T-helper 2 cell (primary cell): ENCODE measurements around the gene TARDBP.
A peak's percentile ranks its signal among the peaks of the same experiment; 100 is the strongest.
"Not testable (repeated sequence)": the region's sequence is repeated elsewhere in the genome, so short reads cannot be mapped to it uniquely, and the experiment has no call there.

Experiments
- DNase-seq, 5 experiments: peaks; one replicate each; pipeline versions ENCODE4 v3.0.0 to v3.0.0-alpha.2; 2012 to 2022

TARDBP gene

DNA sequence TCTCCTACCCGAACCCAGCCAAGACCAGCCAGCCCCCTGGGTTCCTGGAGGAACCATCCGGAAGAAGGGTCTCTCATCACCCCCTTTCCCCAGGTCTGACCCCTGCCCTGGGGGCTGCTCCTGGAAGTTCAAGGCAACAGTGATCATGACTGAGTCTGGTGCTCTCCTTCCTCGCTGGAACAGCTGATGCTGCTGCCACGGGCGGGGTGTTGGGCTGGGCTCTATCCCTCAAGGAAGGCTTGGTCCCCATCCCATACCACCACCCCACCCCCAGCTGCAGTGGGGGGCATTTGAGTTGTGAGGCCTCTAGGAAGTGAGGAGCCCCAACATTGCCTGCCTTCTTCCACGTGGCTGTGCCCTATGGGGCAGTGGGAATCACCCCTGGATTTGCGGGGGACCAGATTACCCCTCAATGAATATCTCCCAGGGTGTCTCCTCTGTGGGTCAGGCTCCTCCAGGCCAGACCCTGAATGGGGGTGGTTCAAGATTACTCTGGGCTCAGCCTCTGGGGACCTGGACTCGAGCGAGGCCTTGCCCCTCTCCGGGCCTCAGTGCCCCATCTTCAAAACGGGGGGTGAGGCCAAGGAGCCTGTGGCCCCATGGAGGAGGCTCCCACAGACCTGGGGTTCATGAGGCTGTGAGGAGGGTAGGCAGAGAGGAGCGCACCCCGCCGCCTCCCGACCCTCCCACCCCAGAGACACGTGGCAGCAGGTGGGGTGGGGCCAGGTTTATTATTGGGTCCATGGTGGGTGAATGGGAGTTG, 31.8 kb downstream of the TARDBP start:
- DNase-seq = no peak

DNA sequence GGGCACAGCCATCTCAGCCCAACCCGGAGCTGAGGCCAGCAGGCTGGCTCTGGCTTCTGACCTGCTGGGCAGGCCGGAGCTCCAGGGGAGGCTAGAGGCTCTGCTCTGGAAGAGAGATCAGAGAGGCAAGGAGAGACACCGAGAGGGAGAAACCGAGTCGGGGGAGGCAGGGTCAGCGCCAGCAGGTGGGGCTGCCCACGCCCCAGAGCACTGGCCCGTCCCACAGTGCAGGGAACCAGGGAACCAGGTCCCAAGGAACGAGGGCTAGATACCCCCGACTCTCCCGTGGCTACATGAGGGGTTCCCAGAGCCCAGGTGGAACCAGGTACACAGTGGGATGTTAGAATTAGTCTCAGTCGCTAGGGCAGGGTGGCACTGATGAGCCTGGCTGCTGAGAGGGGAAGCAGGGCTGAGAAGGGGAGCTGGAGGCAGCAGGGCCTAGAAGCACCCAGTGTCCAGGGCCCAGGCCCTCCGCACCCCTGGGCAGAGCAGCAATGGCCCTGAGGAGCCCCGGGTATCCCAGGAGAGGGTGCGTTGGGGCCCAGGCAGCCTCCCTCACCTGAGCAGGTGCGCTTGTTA, 32.5 kb downstream of the TARDBP start:
- DNase-seq = no peak

DNA sequence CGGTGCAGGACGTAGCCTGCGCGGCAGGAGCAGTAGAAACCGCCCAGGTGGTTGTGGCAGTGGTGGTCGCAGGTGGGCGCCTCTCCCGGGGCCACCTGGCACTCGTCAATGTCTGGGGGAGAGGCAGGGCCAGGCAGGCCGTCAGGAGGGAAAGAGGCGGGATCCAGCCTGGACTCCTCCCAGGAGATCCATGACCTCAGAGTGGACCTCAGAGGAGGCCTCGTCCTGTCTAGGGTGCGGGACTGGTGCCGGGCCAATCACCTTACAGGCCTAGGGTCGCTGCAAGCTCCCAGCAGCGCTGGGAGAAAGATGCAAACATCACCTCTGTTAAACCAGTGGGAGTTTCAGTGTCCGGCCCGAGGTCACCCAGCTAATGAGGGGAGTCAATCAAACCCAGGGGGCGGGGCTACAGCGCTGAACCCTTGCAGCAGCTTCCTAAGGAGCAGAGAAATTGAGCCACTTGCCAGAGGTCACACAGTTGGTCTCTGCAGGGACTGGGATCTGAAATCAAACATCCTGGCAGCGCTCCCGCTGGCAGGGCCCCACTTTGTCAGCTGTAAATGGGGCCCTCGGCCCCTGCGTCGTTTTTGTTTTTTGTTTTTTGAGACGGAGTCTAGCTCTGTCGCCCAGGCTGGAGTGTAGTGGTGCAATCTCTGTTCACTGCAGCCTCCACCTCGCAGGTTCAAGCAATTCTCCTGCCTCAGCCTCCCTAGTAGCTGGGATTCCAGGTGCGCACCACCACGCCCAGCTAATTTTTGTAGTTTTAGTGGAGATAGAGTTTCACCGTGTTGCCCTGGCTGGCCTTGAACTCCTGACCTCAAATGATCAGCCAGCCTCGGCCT, 33.2 kb downstream of the TARDBP start:
- no peak for DNase-seq

DNA sequence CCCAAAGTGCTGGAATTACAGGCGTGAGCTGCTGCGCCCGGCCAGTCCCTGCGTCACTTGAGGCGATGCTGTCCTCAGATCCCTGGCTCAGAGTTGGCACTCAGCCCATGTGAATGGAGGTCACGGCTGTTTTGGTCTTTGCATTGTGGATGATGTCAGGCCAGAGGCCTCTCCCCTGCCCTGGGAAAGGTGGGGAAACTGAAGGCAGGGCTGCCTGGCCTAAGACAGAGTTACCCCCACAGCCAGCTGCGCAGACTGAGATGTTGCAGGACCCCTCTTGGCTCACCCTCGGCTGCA, 33.8 kb downstream of the TARDBP start:
- DNase-seq = no peak

DNA sequence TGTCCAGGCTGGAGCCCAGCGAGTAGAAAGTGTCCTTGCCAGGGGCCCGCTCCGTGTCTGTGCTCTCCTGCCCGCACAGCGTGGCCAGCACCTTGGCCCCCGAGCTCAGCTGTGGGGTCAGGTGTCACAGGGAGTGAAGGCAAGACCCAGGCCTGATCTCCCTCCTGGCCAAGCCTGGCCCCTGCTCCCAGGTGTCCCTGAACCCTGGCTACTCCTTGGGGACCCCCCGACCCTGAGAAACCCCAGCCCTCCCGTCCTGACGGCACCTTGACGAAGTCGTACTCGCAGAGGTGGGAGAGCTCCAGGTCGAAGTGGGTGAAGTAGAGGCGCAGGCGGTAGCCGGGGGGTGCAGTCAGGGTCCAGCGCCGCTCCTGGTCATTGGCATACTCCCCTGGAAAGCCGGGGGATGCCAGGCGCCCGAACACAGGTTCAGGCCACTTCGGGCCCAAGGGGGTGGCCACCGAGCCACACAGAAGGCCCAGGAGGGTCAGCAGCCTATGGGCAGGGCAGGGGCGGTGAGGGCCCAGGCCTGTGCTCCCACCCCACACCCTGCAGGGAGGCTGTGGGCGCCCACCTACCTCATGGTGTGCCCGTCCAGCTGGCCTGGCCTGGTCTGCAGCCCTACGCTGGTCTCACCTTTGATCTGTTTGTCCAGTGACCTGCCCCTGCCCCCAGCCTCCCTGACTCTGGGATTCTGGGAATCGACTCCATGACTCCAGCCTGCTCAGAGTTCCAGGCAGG, 34.3 kb downstream of the TARDBP start, which contains the start of gene MASP2:
Gene MASP2, minus strand, starts transcription at position 615 of the 741 bp plus-strand sequence. Its CDS starts 32 bp downstream, at position 583.
- DNase-seq = no peak

DNA sequence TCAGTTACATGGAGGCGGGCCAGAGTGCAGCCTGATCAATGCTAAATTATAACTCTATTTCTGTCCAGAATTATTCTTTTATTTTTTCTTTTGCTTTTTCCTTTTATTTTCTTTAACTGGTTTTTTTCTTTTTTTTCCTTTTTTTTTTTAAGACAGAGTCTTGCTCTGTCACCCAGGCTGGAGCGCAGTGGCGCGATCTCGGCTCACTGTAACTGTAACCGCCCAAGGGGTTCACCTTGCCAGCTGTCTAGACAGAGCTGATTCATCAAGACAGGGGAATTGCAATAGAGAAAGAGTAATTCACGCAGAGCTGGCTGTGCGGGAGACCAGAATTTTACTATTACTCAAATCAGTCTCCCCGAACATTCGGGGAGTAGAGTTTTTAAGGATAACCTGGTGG, 38.7 kb downstream of the TARDBP start:
- DNase-seq = not testable (repeated sequence)

DNA sequence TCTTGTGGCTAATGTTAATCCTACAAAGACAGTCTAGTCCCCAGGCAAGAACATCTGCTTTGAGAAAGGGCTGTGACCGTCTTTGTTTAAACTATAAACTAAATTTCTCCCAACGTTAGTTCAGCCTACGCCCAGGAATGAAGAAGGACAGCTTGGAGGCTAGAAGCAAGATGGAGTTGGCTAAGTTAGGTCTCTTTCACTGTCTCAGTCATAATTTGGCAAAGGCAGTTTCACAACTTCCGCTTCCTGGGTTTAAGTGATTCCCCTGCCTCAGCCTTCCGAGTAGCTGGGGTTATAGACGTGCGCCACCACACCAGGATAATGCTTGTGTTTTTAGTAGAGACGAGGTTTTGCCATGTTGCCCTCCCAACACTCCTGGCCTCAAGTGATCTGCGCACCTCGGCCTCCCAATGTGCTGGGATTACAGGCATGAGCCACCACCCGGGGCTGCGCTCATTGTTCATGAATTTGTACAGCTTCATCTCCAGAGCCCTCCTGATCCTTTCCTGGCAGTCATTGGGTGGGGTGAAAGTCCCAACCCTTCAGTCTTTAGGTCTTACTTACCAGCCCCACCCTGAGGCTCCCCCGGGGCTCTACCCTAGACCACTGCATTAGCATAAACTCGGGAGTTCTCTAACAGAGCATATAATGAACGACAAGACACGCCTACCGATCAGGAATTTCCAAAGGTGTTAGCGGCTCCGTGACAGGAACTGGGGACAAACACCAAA, 39.5 kb downstream of the TARDBP start:
- peak in 1 of 5 experiments; percentile 26 for DNase-seq

DNA sequence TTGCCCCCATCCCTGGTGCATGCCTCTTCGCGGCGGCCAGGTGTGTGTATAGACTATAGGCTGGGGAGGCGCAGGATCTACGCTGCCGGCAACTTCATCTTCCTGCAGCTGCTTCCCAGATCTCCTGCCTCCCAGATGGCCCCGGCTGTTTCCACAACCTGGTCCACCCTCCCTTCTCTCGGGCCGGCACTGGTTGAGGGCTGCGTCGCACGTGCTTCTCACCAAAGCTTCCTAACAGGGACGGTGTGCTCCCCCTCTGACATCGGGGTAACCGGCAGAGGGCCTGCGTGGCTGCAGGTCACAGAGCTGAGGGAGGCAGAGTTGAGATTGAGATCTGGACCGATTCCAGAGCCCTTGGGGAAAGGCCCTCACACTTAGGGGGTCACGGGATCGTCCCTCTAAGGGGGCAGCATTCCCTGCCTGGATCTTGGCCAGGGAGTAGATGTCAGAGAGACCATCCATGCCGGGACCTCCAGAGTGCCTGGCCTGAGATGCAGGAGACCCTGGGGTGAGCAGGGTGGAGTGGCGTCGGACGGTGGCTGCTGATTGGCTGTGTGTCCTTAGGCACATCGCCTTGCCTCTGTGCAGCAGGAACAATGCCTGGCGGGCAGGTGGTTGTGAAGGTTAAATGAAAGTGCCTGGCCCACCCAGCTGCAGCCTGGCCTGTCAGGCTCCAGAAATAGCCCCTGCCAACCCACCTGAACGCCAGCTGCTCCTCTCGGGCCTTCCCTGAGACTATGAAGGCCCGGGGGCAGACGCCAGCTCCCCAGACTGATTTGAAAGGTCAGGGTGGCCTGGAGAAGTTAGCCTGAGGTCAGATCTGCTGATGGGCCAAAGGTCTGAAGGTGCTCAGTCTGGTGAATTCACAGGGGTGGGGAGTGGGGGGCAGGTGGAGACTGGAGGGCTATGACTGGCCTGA, 40.6 kb downstream of the TARDBP start:
- DNase-seq = no peak

DNA sequence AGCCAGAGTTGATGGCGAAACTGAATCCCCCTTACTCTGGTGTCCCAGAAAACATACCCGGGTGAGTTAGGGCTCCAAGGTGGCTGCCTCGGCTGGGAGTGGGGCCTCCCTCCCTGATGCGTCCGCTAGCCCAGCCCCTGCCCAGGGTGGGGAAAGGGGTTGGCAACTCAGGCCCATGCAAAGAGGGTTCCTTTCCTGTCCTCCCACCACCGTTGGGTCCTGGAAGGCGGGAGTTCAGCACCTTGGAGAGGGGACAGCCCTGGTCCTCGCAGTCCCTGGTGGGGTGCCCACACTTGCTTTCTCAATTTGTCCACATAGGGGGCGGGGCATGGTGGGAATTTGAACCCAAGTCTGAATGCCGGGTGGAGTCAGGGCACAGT, 41.3 kb downstream of the TARDBP start:
- no peak for DNase-seq

DNA sequence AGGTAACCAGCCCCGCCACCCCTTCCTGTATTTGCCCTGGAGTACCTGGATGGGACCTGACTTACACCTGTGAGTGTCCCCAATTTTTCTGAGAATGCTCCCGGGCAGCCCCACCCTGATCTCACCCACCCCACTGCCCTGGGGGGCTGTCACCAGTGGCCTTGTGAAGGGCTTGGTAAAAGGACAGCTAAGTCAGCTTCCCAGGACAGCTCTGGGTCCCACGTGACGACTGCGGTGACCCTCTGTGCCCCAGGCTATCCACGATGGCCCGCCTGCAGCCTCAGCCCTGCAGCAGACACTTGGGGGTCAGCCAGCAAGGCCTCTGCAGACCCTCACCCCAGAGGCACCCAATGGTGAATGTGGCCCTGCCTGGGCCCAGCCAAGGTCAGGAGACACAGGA, 41.7 kb downstream of the TARDBP start:
- no peak for DNase-seq

DNA sequence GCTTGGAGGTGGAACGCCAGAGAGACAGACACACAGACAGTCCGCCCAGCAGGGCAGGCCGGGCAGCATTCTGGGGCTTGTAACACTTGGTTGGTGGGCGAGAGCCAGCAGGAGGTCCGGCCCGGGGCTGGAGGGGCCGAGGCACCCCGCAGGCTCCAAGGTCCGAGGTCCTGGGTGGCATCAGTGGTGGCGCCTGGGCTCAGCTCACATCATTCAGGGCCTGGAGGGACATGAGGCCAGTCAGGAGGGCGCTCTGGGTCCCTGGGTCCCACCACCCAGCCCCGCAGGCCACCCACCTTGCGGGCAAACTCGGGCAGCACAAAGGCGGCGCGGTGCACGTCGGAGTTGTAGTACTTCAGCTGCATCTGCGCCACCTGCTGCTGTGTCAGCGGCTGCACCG, 42.2 kb downstream of the TARDBP start:
- DNase-seq = no peak

DNA sequence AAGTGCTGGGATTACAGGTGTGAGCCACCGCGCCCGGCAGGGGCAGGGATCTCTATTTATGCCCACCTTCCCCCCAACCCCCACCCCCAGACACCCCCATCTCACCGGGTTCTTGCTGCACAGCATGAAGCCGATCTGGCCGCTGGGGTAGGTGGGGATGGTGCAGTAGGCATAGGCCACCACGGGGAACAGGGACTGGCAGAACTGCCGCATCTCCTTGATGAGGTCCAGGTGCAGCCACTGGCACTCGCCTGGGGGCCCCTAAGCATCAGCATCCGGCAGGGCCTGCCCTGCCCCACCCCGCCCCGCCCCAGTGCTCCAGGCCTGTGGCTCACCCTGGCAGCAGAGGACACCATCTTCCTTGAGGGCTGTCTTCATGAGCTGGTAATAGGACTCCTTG, 43.2 kb downstream of the TARDBP start:
- no peak for DNase-seq

DNA sequence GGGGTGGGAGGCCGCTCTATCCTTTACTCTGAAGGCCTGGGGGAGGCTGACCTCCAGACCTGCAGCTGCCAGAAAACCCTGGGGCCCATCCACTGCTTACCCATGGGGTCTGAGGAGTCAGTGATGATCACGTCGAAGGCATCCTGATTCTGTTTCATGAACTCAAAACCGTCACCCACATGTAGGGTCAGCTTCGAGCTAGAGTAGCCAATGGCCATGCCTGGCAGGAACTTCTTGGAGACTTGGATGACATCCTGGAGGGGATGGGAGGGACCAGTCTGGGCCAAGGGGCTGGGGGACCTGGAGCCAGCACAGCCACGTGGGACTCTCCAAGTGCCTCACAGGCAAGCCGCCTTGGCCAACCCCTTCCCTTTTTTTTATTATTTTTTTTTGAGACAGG, 44.0 kb downstream of the TARDBP start:
- no peak for DNase-seq

DNA sequence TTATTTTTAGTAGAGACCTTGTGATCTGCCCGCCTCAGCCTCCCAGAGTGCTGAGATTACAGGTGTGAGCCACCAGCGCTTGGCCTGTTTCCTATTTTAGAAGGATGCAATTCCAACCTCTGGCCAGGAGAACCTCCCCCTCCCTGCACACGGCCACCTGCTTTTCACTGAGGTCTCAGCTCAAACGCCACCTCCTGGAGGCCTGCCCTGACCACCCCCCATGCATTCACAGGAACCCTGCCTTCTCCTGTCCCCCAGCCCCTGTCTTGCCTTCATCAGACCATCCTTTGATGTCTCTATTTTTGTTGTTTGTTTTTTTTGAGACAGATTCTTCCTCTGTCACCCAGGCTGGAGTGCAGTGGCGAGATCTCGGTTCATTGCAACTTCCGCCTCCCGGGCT, 45.0 kb downstream of the TARDBP start:
- DNase-seq = no peak

DNA sequence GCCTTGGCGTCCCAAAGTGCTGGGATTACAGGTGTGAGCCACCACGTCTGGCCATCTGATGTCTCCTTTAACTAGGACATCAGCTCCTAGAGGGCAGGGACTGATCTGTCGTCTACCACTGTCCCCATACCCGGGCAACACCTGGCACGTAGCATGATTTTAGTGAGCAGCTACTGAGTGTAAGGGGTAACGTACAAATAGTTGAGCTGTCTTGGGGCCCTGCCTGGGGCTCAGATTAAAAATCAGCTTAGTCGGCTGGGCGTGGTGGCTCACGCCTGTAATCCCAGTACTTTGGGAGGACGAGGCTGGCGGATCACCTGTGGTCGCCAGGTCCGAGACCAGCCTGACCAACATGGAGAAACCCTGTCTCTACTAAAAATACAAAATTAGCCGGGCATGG, 45.6 kb downstream of the TARDBP start:
- no peak for DNase-seq

DNA sequence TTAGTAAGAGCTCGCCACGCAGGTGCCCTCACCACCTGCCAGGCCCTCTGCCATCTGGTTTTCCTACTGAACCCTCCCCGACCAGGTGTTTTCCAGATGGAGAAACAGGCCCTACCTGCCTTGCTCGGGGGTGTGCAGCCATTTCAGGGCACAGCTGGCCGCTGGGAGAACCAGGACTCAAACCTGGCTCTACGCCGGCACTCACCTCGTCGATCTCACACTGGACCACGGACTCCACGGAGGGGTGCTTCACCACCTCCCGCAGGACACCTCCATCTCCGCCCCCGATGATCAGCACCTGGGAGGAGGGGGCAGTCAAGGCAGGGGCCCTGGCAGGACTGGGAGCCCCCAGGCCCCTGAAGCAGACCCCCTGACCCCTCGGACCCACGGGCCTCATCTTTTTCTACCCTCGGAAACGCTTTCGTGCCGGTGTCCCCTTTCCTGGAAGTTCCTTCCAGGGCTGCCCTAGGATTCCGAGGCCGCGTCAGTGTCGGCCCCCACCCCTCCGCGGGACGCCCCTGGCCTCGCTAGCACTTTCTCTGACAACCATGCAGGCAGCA, 46.2 kb downstream of the TARDBP start:
- no peak for DNase-seq

DNA sequence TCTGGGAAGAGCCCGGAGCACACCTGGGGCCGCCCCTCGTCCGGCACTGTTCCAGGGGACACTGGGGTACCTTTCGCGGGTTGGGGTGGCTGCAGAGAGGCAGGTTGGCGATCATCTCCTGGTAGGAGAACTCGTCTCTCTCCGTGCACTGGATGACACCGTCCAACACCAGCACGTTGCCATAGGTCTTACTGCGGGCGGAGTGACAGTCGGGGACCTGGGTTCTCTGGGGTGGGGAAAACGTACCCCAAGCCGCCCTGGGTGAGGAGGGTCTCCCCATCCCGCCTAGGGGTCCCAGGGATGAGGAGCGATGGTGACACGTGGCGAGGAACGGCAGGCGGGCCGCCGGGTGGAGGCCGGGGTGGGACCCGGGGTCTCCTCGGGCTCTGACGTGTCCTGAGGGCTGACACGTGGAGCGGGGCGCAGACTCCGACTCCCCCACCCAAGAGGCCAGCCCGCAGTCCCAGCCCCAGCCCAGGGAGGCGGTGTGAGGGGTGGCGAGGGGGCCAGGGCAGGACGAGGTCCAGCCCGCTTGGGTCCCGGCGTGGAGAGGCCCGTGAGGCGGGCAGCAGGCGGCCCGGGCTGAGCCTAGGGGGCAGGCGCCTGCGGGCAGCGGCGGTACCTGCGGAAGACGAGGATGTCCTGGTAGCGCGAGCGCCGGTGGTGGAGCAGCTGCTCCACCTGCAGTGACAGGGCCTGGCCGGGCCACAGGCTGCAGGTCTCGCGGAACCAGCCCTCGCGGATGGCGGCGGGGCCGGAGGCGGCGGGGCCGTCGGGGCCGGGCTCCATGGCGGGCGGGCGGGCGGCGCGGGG, 46.9 kb downstream of the TARDBP start:
- DNase-seq = peak in 1 of 5 experiments; percentile 22

DNA sequence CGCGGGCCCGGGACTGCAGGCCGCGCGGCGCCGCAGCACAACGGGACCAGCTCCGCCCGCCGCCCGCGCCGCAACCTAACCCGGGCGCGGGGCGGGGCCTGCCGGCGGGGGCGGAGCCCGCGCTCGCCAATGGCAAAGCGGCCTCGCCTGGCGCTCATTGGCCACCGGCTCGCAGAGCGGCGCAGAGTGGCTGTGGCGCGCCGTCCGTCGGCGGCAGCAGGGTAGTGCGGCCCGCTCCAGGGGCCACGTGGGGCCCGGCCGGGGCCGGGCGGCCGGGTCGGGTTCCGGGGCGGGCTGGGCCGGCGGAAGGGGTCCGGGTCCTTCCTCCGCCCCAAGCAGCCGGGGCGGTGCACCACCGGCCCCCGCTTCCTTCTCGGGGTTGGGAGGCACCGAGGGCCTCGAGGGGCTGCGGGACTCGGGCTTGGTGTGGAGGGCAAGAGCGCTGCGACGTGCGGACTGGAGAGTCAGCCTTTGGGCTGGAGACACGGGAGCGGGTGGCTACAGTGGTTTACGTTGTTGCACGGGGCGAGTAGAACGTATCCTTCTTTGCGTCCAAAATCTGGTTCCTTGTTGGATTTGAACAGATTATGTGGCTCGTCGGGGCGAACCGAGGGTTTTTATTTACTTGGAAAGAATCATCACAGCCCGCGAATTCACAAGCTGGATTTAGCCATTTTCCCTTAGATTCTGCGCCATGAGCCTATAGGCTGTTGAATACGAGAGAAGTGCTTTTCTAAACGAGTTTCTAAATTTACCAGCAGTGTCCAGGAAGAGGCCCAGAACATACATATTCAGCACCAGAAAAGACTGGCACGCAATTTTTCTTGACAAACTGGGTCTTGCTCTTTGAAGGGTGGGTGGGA, 47.7 kb downstream of the TARDBP start, which contains the start of gene SRM:
Gene SRM, minus strand, starts transcription at position 51 of the 863 bp plus-strand sequence. CDS start 75 bp downstream, outside the sequence.
- peak; percentile 85 to 93 (median 86) for DNase-seq
